Measurements from ENCODE around the gene DEPDC5.

DEPDC5 gene

DNA sequence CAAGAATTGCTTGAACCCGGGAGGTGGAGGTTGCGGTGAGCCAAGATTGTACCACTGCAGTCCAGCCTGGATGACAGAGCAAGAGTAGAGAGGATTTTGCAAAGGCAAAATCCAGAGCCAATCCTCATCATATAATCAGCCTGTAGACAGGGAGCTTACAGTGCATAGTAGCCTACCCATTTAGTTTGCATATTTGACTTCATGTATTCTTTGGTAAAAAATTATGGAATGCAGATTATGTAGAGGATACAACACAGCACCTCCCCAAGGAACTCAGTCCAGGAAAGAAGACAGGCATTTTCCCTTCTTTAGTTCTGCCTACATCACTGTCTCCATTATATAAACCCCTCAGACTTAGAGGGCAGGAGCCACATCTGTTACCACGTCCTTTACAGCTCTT lies 150.8 kb downstream of the DEPDC5 start:
- Histone ChIP-seq H3K36me3 (ENCODE audit: insufficient read depth, low read length) (peaks cover 32% of the 10 kb centered on the region), H2AFZ (ENCODE audit: low read depth, low read length) (no peak overlapping the region), H3K4me3 (ENCODE audit: low read depth in 1 of 2, low read length in 2 of 2) (no peak overlapping the region), H3K27me3 (ENCODE audit: insufficient read depth, low read length, poor library complexity) (no peaks in the 10 kb centered on the region), H3K9ac (ENCODE audit: low read depth, low read length) (no peak overlapping the region), H3K27ac (ENCODE audit: low read length) (no peak overlapping the region), H3K4me1 (ENCODE audit: insufficient read depth, low read length) (no peaks in the 10 kb centered on the region), H4K20me1 (ENCODE audit: insufficient read depth, low read length) (no peaks in the 10 kb centered on the region), H3K4me2 (ENCODE audit: insufficient read depth, low read length) (no peak overlapping the region), H3K9me3 (ENCODE audit: insufficient read depth, low read length, severe bottlenecking) (no peaks in the 10 kb centered on the region), H3K79me2 (ENCODE audit: insufficient read depth, low read length) (no peaks in the 10 kb centered on the region)
- no peak for ATAC-seq (ENCODE audit: insufficient read depth, low read depth)
- no peak for DNase-seq
- TF ChIP-seq CTCF (IDR thresholded peaks at IDR 0.05; ENCODE audit: borderline replicate concordance, extremely low read depth, low read length, poor library complexity, severe bottlenecking): no peak
- no peak for TF ChIP-seq EZH2 (IDR thresholded peaks at IDR 0.05; ENCODE audit: borderline replicate concordance, low read depth, low read length, severe bottlenecking)

DNA sequence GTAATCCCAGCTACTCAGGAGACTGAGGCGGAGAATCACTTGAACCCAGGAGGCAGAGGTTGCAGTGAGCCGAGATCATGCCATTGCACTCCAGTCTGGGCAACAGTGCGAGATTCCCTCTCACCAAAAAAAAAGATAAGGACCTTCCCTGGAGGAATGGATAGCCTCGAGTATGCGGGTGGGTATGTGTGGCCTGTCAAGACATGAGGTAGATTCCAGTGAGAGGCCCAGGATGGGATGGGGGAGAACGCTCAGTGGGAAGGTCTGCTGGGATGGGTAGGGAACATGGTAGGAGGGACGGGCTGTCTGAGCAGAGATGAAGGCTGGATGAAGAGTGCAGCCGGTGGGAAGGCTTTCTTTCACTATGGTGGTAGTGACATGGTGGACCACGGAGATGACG lies 151.5 kb downstream of the DEPDC5 start:
- Histone ChIP-seq H3K4me1 (ENCODE audit: insufficient read depth, low read length) (no peaks in the 10 kb centered on the region), H3K9me3 (ENCODE audit: insufficient read depth, low read length, severe bottlenecking) (no peaks in the 10 kb centered on the region), H3K79me2 (ENCODE audit: insufficient read depth, low read length) (no peaks in the 10 kb centered on the region), H3K27me3 (ENCODE audit: insufficient read depth, low read length, poor library complexity) (no peaks in the 10 kb centered on the region), H3K27ac (ENCODE audit: low read length) (no peak overlapping the region), H4K20me1 (ENCODE audit: insufficient read depth, low read length) (no peaks in the 10 kb centered on the region), H3K9ac (ENCODE audit: low read depth, low read length) (no peak overlapping the region), H3K4me3 (ENCODE audit: low read depth in 1 of 2, low read length in 2 of 2) (no peak overlapping the region), H3K36me3 (ENCODE audit: insufficient read depth, low read length) (peaks cover 32% of the 10 kb centered on the region), H3K4me2 (ENCODE audit: insufficient read depth, low read length) (no peak overlapping the region), H2AFZ (ENCODE audit: low read depth, low read length) (no peak overlapping the region)
- TF ChIP-seq EZH2 (IDR thresholded peaks at IDR 0.05; ENCODE audit: borderline replicate concordance, low read depth, low read length, severe bottlenecking): no peak
- no peak for TF ChIP-seq CTCF (IDR thresholded peaks at IDR 0.05; ENCODE audit: borderline replicate concordance, extremely low read depth, low read length, poor library complexity, severe bottlenecking)
- DNase-seq (no peak), ATAC-seq (ENCODE audit: insufficient read depth, low read depth) (no peak)

- DNase-seq (no peak), ATAC-seq (ENCODE audit: insufficient read depth, low read depth) (no peak)
- no peaks in the 10 kb centered on the region for H3K4me1 ChIP-seq (ENCODE audit: insufficient read depth, low read length)
- H2AFZ ChIP-seq (ENCODE audit: low read depth, low read length): no peak overlapping the region
- H3K79me2 ChIP-seq (ENCODE audit: insufficient read depth, low read length): no peaks in the 10 kb centered on the region
- no peak overlapping the region for H3K9ac ChIP-seq (ENCODE audit: low read depth, low read length)
- H4K20me1 ChIP-seq (ENCODE audit: insufficient read depth, low read length): no peaks in the 10 kb centered on the region
- H3K36me3 ChIP-seq (ENCODE audit: insufficient read depth, low read length): peaks cover 32% of the 10 kb centered on the region
- no peak overlapping the region for H3K4me2 ChIP-seq (ENCODE audit: insufficient read depth, low read length)
- H3K27ac ChIP-seq (ENCODE audit: low read length): no peak overlapping the region
- no peaks in the 10 kb centered on the region for H3K9me3 ChIP-seq (ENCODE audit: insufficient read depth, low read length, severe bottlenecking)
- no peaks in the 10 kb centered on the region for H3K27me3 ChIP-seq (ENCODE audit: insufficient read depth, low read length, poor library complexity)
- H3K4me3 ChIP-seq (ENCODE audit: low read depth in 1 of 2, low read length in 2 of 2): no peak overlapping the region
- TF ChIP-seq CTCF (IDR thresholded peaks at IDR 0.05; ENCODE audit: borderline replicate concordance, extremely low read depth, low read length, poor library complexity, severe bottlenecking) (no peak), EZH2 (IDR thresholded peaks at IDR 0.05; ENCODE audit: borderline replicate concordance, low read depth, low read length, severe bottlenecking) (no peak)
Observed at GRCh38 chr22:31906086-31906485, 152.3 kb downstream of the DEPDC5 start.

DNA sequence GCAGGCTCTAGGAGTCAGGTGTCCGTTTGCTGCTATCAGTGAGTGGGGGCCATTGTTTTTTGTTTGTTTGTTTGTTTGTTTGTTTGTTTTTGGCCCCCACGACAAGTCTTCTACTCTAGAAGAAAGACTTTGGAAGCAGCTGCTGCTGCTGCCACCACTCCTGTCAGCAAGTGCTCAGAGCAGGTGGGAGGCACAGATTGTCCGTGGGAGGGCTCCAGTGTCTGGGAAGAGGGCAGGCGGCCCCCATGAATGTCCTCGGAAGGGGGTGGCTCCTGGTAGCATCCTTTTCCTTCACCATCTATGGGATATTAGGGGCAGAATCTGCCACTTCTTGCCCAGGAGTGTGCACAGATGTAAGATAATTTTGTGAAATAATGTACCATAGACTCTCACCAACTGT lies 152.8 kb downstream of the DEPDC5 start:
- peaks cover 32% of the 10 kb centered on the region for H3K36me3 ChIP-seq (ENCODE audit: insufficient read depth, low read length)

More for the DNA sequence above, 152.8 kb downstream of the DEPDC5 start:
- Histone ChIP-seq H3K4me2 (ENCODE audit: insufficient read depth, low read length) (no peak overlapping the region), H4K20me1 (ENCODE audit: insufficient read depth, low read length) (no peaks in the 10 kb centered on the region), H3K27ac (ENCODE audit: low read length) (no peak overlapping the region), H3K4me3 (ENCODE audit: low read depth in 1 of 2, low read length in 2 of 2) (no peak overlapping the region), H3K9me3 (ENCODE audit: insufficient read depth, low read length, severe bottlenecking) (no peaks in the 10 kb centered on the region), H3K9ac (ENCODE audit: low read depth, low read length) (no peak overlapping the region), H2AFZ (ENCODE audit: low read depth, low read length) (no peak overlapping the region), H3K27me3 (ENCODE audit: insufficient read depth, low read length, poor library complexity) (no peaks in the 10 kb centered on the region), H3K4me1 (ENCODE audit: insufficient read depth, low read length) (no peaks in the 10 kb centered on the region), H3K79me2 (ENCODE audit: insufficient read depth, low read length) (no peaks in the 10 kb centered on the region)
- TF ChIP-seq EZH2 (IDR thresholded peaks at IDR 0.05; ENCODE audit: borderline replicate concordance, low read depth, low read length, severe bottlenecking): no peak
- no peak for TF ChIP-seq CTCF (IDR thresholded peaks at IDR 0.05; ENCODE audit: borderline replicate concordance, extremely low read depth, low read length, poor library complexity, severe bottlenecking)
- ATAC-seq (ENCODE audit: insufficient read depth, low read depth): no peak
- DNase-seq: no peak

Measured in DND-41 (cell line).